GM10248 (cell line): Measurements from ENCODE around the gene SFXN4.

Experiments
- CTCF ChIA-PET: fragments of 300-600 bp; sonication (Branson Sonifier 250); formaldehyde crosslinking; extraction: SDS; loops from one replicate; lab custom pipeline; 2021; ENCODE audit warnings: antibody characterized with exemption; lab: Yijun Ruan, JAX
- POLR2A ChIA-PET: fragments of 350-650 bp; sonication (Branson Sonifier 250); formaldehyde crosslinking; extraction: SDS; loops from one replicate; lab custom pipeline; 2020; ENCODE audit warnings: antibody characterized with exemption; lab: Yijun Ruan, JAX
- DNase-seq: peaks from one replicate; pipeline ENCODE4 v3.0.0; 2012; ENCODE audit errors: extremely low spot score
- TF ChIP-seq, protein P1 (sequence below): IDR thresholded peaks from 2 replicates; pipeline ENCODE4 v1.5.1; 2012; ENCODE audit warnings: mild to moderate bottlenecking, low read depth; ENCODE audit errors: extremely low read depth, missing control alignments, control extremely low read depth

The SFXN4 gene

DNA sequence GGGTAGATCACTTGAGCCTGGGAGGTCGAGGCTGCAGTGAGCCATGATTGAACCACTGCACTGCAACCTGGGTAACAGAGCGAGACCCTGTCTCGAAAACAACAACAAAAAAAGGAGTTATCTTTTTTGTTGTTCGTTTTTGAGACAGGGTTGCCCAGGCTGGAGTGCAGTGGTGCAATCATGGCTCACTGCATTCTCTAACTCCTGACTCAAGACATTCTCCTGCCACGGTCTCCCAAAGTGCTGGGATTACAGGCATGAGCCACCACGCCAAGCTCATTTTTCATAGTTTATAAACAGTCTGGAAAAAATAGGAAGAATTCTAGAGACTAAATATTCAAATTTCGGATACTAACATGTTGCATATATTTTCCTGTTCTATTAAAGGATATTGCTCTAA lies 29.4 kb downstream of the SFXN4 start:
- ChIA-PET POLR2A (no interaction called here), CTCF (no interaction called here)
- TF ChIP-seq, protein P1, sequence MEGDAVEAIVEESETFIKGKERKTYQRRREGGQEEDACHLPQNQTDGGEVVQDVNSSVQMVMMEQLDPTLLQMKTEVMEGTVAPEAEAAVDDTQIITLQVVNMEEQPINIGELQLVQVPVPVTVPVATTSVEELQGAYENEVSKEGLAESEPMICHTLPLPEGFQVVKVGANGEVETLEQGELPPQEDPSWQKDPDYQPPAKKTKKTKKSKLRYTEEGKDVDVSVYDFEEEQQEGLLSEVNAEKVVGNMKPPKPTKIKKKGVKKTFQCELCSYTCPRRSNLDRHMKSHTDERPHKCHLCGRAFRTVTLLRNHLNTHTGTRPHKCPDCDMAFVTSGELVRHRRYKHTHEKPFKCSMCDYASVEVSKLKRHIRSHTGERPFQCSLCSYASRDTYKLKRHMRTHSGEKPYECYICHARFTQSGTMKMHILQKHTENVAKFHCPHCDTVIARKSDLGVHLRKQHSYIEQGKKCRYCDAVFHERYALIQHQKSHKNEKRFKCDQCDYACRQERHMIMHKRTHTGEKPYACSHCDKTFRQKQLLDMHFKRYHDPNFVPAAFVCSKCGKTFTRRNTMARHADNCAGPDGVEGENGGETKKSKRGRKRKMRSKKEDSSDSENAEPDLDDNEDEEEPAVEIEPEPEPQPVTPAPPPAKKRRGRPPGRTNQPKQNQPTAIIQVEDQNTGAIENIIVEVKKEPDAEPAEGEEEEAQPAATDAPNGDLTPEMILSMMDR, result no peak
- no peak for DNase-seq

DNA sequence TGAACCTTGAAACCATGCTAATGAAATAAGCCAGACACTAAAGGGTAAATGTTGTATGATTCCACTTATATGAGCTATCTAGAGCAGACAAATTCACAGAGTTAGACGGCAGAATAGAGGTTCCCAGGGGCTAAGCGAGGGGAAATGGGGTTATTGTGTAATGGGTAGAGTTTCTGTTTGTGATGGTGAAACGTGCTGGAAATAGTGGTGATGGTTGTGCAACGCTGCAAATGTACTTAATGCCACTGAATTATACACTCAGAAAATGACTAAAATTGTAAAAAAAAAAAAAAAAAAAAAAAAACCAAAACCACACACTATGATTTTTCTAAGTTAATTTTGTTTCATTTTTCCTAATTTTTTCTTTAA lies 30.0 kb downstream of the SFXN4 start:
- DNase-seq, result no peak
- CTCF ChIA-PET, result no interaction called here
- POLR2A ChIA-PET, result no interaction called here
- TF ChIP-seq, protein P1, result no peak

DNA sequence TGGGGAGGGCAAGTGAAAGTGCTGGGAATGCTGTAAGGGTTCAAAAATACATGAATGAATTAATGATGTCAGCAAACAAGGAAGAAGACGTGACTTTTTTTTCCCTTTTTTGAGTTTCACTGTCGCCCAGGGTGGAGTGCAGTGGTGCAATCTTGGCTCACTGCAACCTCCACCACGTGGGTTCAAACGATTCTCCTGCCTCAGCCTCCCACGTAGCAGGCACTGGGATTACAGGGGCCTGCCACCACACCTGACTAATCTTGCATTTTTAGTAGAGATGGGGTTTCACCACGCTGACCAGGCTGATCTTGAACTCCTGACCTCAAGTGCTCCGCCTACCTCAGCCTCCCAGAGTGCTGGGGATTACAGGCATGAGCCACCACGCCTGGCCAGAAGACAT lies 31.6 kb downstream of the SFXN4 start:
- ChIA-PET POLR2A (no interaction called here), CTCF (interaction anchor here (1.0 kb wide), 1 partner anchor 65 kb away, joined by 3 read pairs; no protein-coding TSS in a partner anchor)
- no peak for DNase-seq
- TF ChIP-seq, protein P1, result no peak

DNA sequence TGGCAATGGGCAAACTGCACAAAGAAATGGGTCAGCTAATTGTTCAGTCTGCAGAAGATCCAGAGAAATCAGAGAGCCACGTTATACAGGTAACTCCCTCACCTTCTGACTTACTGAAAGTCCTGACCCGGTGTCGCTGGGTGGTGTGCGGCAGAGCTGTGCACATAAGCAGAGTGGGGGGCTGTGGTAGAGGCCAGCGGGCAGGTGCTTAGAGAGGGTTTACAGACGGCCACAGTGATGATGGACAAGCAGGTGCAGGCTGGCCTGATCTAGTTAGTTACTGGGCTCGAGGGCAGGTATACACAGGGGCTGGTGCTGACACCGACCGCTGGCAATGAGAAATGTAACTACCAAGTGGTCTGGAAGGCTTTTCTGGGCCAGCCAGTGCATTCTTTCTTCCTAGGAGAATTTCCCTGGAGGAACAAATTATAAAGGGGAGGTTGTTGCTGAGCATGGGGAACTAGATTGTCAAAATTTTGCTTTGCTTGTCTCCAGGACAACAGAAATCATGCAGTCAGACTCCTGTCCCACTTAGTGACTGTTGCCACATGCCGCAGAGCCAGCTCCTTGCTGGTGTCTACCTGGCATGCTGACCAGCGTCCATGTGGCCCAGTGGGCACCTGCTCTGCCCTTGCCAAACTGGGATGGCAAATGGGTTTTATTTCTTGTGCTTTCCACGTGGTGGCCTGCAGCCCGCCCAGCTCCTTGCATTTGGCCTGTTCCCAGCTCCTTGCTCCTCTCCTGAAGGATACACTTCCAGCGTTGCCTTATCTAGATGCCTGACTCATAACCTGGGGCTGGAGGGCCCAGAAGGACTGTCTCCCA lies 32.8 kb downstream of the SFXN4 start:
- TF ChIP-seq, protein P1, result no peak
- no peak for DNase-seq
- ChIA-PET POLR2A (no interaction called here), CTCF (interaction anchor here (1.0 to 1.9 kb wide), 5 partner anchors 13 to 77 kb away, joined by 3 to 6 read pairs (median 4); partner anchors contain the start of gene SFXN4)

DNA sequence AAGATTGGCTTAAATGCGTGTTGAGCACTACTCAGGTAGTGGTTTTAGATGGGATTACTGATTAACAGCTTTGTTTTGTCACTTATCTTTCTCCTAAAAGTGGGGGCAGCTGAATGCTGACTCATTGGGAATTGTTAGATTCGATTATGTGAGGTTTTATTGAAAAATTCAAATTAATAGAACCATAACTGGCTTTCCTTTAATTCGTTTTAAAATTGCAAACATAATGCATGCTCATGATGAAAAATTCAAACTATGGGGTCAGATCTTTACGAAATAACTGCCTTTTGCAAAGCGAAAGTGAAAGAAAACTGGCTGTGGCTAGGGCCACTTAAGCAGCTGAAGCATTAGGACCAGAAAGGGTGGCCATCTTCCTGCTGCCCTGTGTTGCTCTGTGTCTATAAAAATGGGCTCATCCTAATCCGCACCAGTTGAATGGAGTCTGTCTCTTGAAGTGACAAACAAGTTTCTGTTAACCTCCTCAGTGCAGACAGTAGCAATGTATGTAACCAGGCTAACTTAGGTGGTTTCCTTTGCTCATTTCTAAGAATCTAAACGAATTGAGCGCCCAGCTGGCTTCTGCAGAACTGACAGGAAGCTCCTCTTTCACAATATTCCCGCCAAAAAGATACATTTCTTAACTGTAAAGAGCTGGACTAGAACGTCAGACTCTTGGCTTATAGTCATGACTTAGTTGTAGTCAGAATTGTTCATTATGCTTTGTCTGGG lies 33.8 kb downstream of the SFXN4 start:
- DNase-seq, result peak; percentile 54
- POLR2A ChIA-PET, result no interaction called here
- TF ChIP-seq, protein P1, result no peak
- CTCF ChIA-PET, result interaction anchor here (0.7 to 1.9 kb wide), 7 partner anchors 8 to 411 kb away, joined by 3 to 6 read pairs (median 4); partner anchors contain the start of genes RGS10 and SFXN4

DNA sequence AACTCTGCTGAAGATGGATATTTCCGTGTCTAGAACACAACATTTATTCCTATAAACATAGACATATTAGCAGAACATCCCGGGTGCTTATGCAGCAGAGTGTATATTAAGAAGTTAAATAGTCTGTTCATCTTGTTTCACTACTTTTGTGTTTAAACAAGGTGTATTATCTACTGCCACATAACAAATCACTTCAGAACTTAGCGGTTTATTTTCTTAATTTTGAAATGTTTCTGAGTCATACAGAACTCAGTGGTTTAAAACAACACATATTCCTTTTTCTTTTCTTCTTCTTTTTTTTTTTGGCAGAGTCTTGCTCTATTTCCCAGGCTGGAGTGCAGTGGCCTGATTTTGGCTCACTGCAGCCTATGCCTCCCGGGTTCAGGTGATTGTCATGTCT lies 35.8 kb downstream of the SFXN4 start:
- POLR2A ChIA-PET, result no interaction called here
- CTCF ChIA-PET, result no interaction called here
- TF ChIP-seq, protein P1, result no peak
- no peak for DNase-seq
